Mucosa of descending colon (tissue), 3 donors: ENCODE data around the gene DYRK2. TPM values are rescaled to one million over a fixed set of nuclear protein-coding genes. Genes with fewer than 3 reads are reported as not detected.

ENCODE experiments used
- ATAC-seq: fragments of 200-7000 bp; cut with Tn5 transposase; one replicate; pipeline ENCODE4 v1.9.1; 2020; ENCODE audit warnings: mild to moderate bottlenecking, moderate library complexity
- DNase-seq, 3 donors: peaks; one replicate each; pipeline ENCODE4 v3.0.0-alpha.2; 2020
- H3K36me3 ChIP-seq: fragments of 200-600 bp; one replicate; pipeline ENCODE4 v1.8.0; 2021; ENCODE audit warnings: low read depth, mild to moderate bottlenecking
- H3K4me1 ChIP-seq: fragments of 200-600 bp; one replicate; pipeline ENCODE4 v1.8.0; 2021; ENCODE audit warnings: low read depth, mild to moderate bottlenecking
- H3K4me3 ChIP-seq: fragments of 200-600 bp; one replicate; pipeline ENCODE4 v1.8.0; 2021; ENCODE audit warnings: mild to moderate bottlenecking
- H3K9me3 ChIP-seq: fragments of 200-600 bp; one replicate; pipeline ENCODE4 v1.8.0; 2021; ENCODE audit warnings: mild to moderate bottlenecking
- CTCF ChIP-seq: fragments of 200-600 bp; IDR thresholded peaks from one replicate; pipeline ENCODE4 v1.8.0; 2022; ENCODE audit warnings: antibody characterized with exemption, mild to moderate bottlenecking
- intact Hi-C, 2 donors: fragments of 100-400 bp; cut with DNase I in 1 of 2; cut with micrococcal nuclease in 1 of 2; formaldehyde crosslinking; loops; one replicate each; pipeline versions ENCODE4 v1.11.0 to v1.11.1; 2022; cut with DNase I, micrococcal nuclease
- total RNA-seq, 3 donors: library from RNA; stranded (reverse); fragmentation: NEBNext Ultra II Directional in 2 of 3; extraction: Animal tissue kit (Norgen Biotek cat#: 25700) in 2 of 3; gene quantifications; one replicate each; pipeline versions ENCODE4 v1.2.1 to v1.2.4, GENCODE V29; 2021 to 2023
- donor health status: DM: no; HTN: no; CAD: no; lungs with moderate emphysema.
- donor health status: DM: no; HTN: no; CAD: no.
- donor health status: DM: no; HTN: yes; CAD: no.

Gene DYRK2
- total RNA-seq, 3 donors from 2014 or later: 65.2 to 161 (median 111) TPM

GRCh38 chr12:67645126-67645525 is 3.4 kb upstream of the DYRK2 start:
- no peak for TF ChIP-seq CTCF
- Histone ChIP-seq H3K4me1 (peaks cover 8% of the 10 kb centered on the region), H3K9me3 (no peaks in the 10 kb centered on the region), H3K4me3 (no peak overlapping the region), H3K36me3 (no peaks in the 10 kb centered on the region)
- no peak for ATAC-seq
- DNase-seq: no peak
- intact Hi-C loops: loop anchor here in 1 of 2 donors (5.0 kb wide), 1 partner anchor 208 kb away; no protein-coding TSS in a partner anchor

DNA sequence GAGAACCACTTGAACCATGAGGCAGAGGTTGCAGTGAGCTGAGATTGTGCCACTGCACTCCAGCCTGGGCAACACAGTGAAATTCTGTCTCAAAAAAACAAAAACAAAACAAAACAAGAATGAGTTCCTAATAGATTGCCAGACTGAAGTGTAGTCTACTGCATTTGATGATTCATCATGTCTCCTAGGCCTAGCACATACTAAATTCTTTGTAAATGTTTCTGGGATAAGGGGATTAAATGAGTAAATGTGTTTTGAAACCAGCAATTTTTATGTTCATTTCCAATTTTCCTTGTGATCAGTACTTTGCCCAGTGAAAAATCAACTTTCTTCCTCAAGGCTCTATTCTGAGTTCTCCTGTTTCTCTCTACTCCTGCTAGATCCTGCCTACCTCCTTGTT is 2.9 kb upstream of the DYRK2 start:
- no peak overlapping the region for H3K4me3 ChIP-seq
- H3K9me3 ChIP-seq: no peaks in the 10 kb centered on the region
- no peak for TF ChIP-seq CTCF
- intact Hi-C loops: loop anchor here in 1 of 2 donors (5.0 kb wide), 1 partner anchor 208 kb away; no protein-coding TSS in a partner anchor
- ATAC-seq (no peak), DNase-seq (no peak)
- H3K36me3 ChIP-seq: no peaks in the 10 kb centered on the region
- peaks cover 8% of the 10 kb centered on the region for H3K4me1 ChIP-seq

DNA sequence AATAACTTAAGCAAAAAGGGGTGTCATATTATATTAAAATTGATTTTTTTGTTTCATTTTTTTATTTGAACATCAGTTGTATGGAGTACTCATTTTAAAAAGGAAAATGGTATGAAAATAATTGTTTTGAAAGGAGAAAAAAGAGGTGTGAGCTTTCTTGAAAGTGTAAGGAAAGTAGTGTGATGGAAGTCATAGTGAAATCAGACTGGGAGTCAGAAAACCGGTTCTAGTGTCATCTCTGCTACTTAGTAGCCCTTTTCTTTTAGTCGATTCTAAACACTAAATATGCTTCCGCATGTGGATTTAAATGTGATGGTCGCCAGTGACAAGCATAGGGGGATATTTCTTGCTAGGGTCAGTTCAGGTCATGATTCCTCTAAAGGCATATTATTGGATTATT is 1.8 kb upstream of the DYRK2 start:
- intact Hi-C loops: loop anchor here in 1 of 2 donors (5.0 kb wide), 1 partner anchor 209 kb away; no protein-coding TSS in a partner anchor
- no peaks in the 10 kb centered on the region for H3K36me3 ChIP-seq

DNA sequence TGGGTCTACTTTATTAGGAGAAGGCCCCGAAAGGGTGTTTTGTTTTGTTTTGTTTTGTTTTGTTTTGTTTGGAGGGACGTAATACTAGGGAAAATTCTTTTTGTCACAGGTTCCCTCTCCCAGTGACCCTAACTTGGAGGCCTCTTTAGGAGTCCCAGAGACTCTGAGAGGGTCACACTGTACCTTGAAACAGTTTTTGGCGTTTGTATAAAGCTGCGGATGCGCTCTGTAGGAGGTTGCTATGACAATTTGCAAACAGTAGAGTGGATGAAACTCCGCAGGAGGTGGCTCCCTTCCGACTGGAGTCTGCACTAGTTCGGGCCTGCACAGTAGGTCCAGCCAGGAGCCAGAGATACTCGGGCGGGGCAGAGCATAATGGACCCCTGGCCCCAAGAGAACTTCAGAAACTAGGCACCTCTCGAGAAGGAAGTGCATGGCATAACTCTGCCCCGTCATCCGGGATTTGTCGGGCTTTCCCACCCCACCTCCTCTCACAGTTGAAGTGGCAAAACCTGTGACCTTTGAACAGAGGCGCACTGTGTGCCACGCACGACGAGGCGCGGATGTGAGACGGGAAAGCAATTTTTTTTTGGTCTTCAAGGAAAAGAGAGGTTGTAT is 1.3 kb upstream of the DYRK2 start:
- H3K36me3 ChIP-seq: no peaks in the 10 kb centered on the region
- H3K4me3 ChIP-seq: no peak overlapping the region
- ATAC-seq: peak; percentile 67
- H3K4me1 ChIP-seq: peaks cover 20% of the 10 kb centered on the region
- DNase-seq: peak; percentile 80 to 81 (median 81)
- H3K9me3 ChIP-seq: no peaks in the 10 kb centered on the region
- TF ChIP-seq CTCF: no peak
- intact Hi-C loops: loop anchor here in 1 of 2 donors (5.0 kb wide), 1 partner anchor 210 kb away; no protein-coding TSS in a partner anchor

More for the DNA sequence above, 1.8 kb upstream of the DYRK2 start:
- DNase-seq: no peak
- TF ChIP-seq CTCF: no peak
- H3K9me3 ChIP-seq: no peaks in the 10 kb centered on the region
- ATAC-seq: no peak
- H3K4me1 ChIP-seq: peaks cover 16% of the 10 kb centered on the region
- H3K4me3 ChIP-seq: no peak overlapping the region

DNA sequence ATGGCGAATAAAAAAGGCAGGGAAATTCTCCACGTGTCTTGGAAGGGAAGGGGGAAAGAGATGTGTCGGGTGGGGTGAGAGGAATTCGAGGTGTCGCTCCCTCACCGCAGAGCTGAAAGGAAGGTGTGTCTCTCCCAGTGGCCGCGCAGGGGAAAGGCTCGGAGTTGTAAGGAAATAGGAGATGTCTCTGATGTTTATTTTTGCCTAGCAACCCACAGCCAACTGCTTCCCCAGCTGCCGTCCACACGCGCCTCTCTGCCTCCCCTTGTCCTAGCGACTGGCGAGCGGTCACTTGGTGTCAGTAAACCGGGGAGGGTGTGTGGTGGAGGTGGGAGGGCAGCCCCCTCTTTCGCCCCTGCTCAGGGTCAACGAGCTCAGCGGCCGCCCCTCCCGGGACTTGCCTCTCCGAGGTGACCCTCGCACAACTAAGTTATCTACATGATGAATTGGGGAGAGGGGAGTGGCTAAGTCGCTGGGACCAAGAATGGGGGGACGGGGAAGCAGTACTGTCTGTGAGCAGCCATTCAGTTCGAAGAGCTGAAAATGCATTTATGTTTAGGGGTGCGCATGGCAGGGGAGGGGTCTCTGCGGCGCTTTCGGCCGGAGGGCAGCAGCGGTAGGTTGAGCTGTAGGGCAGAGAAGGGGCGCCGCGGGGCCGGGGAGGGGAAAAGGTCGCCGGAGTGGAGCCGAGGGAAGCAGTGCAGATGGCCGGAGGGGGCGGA is 585 bp upstream of the DYRK2 start:
- no peak for TF ChIP-seq CTCF
- DNase-seq (peak; percentile 77 to 91 (median 85)), ATAC-seq (peak; percentile 83)
- Histone ChIP-seq H3K4me3 (peak overlapping the region; percentile 40), H3K36me3 (no peaks in the 10 kb centered on the region), H3K9me3 (no peaks in the 10 kb centered on the region), H3K4me1 (peaks cover 20% of the 10 kb centered on the region)
- intact Hi-C loops: loop anchor here in 1 of 2 donors (5.0 kb wide), 1 partner anchor 211 kb away; no protein-coding TSS in a partner anchor
